Thoracic aorta (tissue), 2 donors: ENCODE results near the gene MAP3K3. TPM values are rescaled to one million over a fixed set of nuclear protein-coding genes. Genes with fewer than 3 reads are reported as not detected.

Source experiments
- ATAC-seq: fragments of 150-250 bp; one replicate; pipeline ENCODE4 v1.8.0; 2017; ENCODE audit warnings: low read depth; ENCODE audit not compliant: insufficient number of reproducible peaks, low FRiP score
- DNase-seq: peaks from one replicate; pipeline ENCODE4 v3.0.0-alpha.2; 2020; ENCODE audit warnings: low spot score
- H3K27ac ChIP-seq, 2 donors: fragments of 200-600 bp; sonication (generic); 1 replicate in 1 of 2; 2 replicates in 1 of 2; pipeline ENCODE4 v1.5.1; 2016; ENCODE audit warnings: mild to moderate bottlenecking in 2 of 2, moderate library complexity in 2 of 2
- H3K27me3 ChIP-seq: fragments of 200-600 bp; sonication (generic); replicated peaks from 2 replicates; pipeline ENCODE4 v1.6.0; 2016; ENCODE audit warnings: mild to moderate bottlenecking; ENCODE audit not compliant: insufficient read depth
- H3K36me3 ChIP-seq: fragments of 200-600 bp; sonication (generic); one replicate; pipeline ENCODE4 v1.5.1; 2016
- H3K4me1 ChIP-seq, 2 donors: fragments of 200-600 bp; sonication (generic); 1 replicate in 1 of 2; 2 replicates in 1 of 2; pipeline versions ENCODE4 v1.5.1 to v1.6.0; 2016; ENCODE audit warnings: low read depth in 2 of 2, mild to moderate bottlenecking in 1 of 2; ENCODE audit not compliant: control insufficient read depth in 1 of 2
- H3K4me3 ChIP-seq: fragments of 200-600 bp; sonication (generic); 2 replicates; pipeline ENCODE4 v1.5.1; 2016; ENCODE audit warnings: mild to moderate bottlenecking
- H3K9me3 ChIP-seq: fragments of 200-600 bp; sonication (generic); 2 replicates; pipeline ENCODE4 v1.5.1; 2016
- total RNA-seq, 2 donors: library from RNA; depleted of rRNA; stranded (reverse); fragments of >200 nt; gene quantifications; one replicate each; pipeline versions ENCODE4 v1.1.0 to v1.2.3, GENCODE V29; 2016
- TF ChIP-seq, protein P1 (sequence below): fragments of 200-600 bp; sonication (generic); IDR thresholded peaks from one replicate; pipeline ENCODE4 v1.5.1; 2019; ENCODE audit warnings: antibody characterized with exemption

Gene MAP3K3
- total RNA-seq, result 100 to 1,000 TPM in 1 of 2 donors, 10 to 100 TPM in 1; 85.3 to 102 TPM

DNA sequence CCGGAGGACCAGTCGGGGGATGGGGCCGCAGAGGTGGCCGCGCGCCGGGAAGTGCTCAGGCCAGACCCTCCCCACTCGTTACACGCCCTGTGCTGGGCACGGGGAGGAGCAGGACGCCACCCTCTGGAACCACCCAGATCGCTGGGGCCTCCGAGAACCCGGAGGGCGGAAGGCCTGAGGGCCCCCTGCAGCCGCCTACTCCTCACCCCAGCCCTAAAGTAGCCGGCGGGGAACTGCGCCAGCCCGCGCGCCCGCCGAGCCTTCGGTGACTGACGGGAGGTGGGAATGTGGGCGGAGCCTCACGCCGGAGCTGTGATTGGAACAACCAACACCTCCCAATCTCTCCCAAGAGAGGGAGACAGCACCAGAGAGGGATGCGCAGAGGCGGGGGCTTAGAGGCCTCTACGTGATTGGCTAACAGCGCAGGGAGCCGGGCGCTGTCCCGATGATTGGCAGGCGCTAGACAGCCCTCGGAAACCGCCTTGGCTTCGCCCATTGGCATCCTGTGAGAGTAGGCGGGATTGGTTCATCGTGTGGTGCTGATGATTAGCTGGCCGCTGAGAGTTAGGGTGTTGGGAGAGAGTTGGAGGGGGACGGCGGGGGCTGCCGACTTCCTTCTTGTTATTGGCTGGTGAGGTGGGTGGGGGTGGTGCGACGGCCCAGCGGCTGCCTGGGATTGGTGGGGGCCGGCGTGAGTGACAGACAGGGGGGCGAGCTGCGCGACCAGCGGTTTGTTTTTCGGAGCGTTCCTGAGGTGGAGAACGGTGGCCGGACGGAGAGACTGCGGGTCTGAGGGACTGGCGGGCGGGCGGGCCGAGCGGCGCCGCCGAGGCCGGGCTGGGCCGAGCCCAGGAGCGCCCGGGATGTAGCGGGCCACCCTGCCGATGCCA, at the start of gene MAP3K3:
Gene MAP3K3, plus strand, starts transcription at position 734 of the 890 bp plus-strand sequence. CDS start 343 bp downstream, outside the sequence.
- DNase-seq (peak; percentile 98), ATAC-seq (peak; percentile 98)
- Histone ChIP-seq H3K27me3 (no peaks in the 10 kb centered on the region), H3K9me3 (no peaks in the 10 kb centered on the region), H3K36me3 (no peaks in the 10 kb centered on the region), H3K4me3 (peak within 1 kb of the TSS; percentile 89), H3K27ac (peak within 1 kb of the TSS; percentile 77 to 88), H3K4me1 (peaks cover 30 to 41% of the 10 kb centered on the region in 2 donors)
- TF ChIP-seq, protein P1, sequence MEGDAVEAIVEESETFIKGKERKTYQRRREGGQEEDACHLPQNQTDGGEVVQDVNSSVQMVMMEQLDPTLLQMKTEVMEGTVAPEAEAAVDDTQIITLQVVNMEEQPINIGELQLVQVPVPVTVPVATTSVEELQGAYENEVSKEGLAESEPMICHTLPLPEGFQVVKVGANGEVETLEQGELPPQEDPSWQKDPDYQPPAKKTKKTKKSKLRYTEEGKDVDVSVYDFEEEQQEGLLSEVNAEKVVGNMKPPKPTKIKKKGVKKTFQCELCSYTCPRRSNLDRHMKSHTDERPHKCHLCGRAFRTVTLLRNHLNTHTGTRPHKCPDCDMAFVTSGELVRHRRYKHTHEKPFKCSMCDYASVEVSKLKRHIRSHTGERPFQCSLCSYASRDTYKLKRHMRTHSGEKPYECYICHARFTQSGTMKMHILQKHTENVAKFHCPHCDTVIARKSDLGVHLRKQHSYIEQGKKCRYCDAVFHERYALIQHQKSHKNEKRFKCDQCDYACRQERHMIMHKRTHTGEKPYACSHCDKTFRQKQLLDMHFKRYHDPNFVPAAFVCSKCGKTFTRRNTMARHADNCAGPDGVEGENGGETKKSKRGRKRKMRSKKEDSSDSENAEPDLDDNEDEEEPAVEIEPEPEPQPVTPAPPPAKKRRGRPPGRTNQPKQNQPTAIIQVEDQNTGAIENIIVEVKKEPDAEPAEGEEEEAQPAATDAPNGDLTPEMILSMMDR, result no peak

DNA sequence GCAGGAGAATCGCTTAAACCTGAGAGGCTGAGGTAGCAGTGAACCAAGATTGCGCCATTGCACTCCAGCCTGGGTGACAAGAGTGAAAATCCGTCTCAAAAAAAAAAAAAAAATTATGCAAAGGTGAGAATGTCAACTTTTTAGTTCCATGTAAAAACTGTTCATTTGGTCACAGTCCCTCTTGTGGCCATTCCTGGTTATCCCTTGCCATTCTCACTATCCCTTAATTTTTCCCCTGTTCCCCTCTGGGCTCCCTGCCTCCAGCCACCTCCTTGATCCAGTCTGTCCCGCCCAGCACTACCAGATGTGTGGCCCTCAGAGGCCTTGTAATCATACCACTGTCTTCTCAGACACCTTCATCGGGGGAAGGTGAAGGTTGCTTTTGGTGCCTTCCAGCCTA, 48.6 kb upstream of the MAP3K3 start:
- no peaks in the 10 kb centered on the region for H3K4me1 ChIP-seq
- DNase-seq, result no peak
- no peak for ATAC-seq
- TF ChIP-seq, protein P1, result no peak
- no peaks in the 10 kb centered on the region for H3K36me3 ChIP-seq
- no peak overlapping the region for H3K4me3 ChIP-seq
- H3K27ac ChIP-seq, result no peak overlapping the region
- no peaks in the 10 kb centered on the region for H3K27me3 ChIP-seq
- no peaks in the 10 kb centered on the region for H3K9me3 ChIP-seq

DNA sequence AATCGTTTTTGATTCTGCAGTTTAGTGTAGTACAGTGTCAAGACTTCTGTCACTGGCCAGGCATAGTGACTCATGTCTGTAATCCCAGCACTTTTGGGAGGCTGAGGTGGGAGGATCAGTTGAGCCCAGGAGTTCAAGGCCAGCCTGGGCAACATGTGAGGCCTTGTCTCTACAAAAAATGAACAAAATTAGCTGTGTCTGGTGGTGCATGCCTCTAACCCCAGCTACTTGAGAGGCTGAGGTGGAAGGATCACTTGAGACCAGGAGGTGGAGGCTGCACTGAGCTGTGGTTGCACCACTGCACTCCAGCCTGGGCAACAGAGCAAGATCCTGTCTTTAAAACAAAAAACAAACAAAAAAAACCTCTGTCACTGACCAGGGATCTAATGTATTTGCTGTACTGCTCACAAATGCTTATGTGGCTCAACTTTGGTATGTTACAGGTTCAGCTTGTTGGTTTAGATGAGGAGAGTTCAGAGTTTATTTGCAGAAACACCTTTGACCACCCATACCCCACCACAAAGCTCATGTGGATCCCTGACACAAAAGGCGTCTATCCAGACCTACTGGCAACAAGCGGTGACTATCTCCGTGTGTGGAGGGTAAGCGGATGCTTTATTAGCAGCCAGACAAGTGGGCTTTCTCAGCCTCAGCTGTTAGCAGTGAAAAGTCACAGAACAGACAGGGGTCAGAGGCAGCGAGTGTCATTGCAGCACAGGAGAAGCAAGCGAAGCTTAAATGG, 44.0 kb upstream of the MAP3K3 start:
- no peak for ATAC-seq
- peaks cover 26% of the 10 kb centered on the region for H3K36me3 ChIP-seq
- H3K4me1 ChIP-seq, result no peaks in the 10 kb centered on the region
- no peaks in the 10 kb centered on the region for H3K9me3 ChIP-seq
- no peak overlapping the region for H3K4me3 ChIP-seq
- H3K27ac ChIP-seq, result no peak overlapping the region
- H3K27me3 ChIP-seq, result no peaks in the 10 kb centered on the region
- TF ChIP-seq, protein P1, result no peak
- no peak for DNase-seq

DNA sequence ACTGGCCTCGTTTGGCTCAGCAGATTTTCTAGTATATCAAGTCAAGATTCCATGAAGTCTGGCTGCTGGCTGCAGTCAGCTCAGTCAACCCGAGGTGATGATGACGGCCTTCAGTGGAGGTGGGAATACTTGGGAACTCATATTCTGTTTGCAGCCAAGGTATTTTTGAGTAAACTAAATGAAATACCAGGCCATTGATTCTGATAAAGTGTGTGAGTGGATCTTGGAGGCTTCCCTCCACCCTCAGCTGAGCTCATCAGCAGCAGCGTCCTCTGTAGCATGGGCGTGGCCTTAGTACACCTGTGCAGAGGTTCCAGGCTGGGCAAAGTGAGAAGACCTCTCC, 43.5 kb upstream of the MAP3K3 start:
- no peaks in the 10 kb centered on the region for H3K27me3 ChIP-seq
- H3K36me3 ChIP-seq, result peaks cover 31% of the 10 kb centered on the region
- ATAC-seq, result no peak
- H3K4me3 ChIP-seq, result no peak overlapping the region
- H3K4me1 ChIP-seq, result no peaks in the 10 kb centered on the region
- TF ChIP-seq, protein P1, result no peak
- no peak overlapping the region for H3K27ac ChIP-seq
- no peaks in the 10 kb centered on the region for H3K9me3 ChIP-seq
- no peak for DNase-seq

- no peak for ATAC-seq
Observed at GRCh38 chr17:63579633-63580032, 42.6 kb upstream of the MAP3K3 start.

More at GRCh38 chr17:63579633-63580032, 42.6 kb upstream of the MAP3K3 start:
- Histone ChIP-seq H3K4me1 (no peaks in the 10 kb centered on the region), H3K36me3 (peaks cover 40% of the 10 kb centered on the region), H3K27me3 (no peaks in the 10 kb centered on the region), H3K27ac (no peak overlapping the region), H3K9me3 (no peaks in the 10 kb centered on the region), H3K4me3 (no peak overlapping the region)
- TF ChIP-seq, protein P1, result no peak
- DNase-seq, result no peak
